HPDE6-E6E7 (cell line): ENCODE results near the gene C22orf39.

Experiments used
- DNase-seq: peaks from one replicate; pipeline ENCODE4 v3.0.0; 2011; ENCODE audit warnings: missing footprints; ENCODE audit errors: extremely low spot score

Gene C22orf39

DNA sequence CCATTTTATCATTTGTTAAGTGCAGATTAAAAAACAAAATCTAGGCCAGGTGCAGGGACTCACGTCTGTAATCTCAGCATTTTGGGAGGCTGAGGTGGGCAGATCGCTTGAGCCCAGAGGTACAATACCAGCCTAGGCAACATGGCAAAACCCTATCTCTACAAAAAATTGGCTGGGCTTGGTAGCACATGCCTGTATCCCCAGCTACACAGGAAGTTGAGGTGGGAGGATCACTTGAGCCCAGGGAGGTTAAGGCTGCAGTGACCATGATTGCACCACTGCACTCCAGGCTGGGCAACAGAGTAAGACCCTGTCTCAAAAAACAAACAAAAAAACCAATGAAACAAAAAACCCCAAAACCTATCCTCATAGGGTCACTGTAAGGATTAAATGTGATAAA lies 48.9 kb downstream of the C22orf39 start:
- DNase-seq, result no peak

DNA sequence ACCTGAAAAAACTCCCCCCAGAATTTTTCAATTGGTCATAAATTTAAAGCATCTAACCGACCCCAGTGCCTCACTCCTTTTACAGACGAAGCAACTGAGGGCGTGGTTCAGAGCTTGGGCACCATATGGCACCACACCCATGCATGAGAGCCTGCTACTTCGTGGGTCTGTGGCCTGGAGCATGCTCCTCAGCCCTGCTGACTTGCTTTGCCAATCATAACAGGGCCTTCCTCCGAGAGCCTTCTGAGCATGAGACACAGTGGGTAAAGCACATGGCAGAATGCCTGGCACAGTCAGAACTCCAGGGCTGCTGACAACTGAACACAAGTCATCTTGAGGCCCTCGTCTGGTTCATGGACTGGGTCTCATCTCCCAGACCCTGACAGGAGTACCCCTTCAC lies 49.3 kb downstream of the C22orf39 start:
- DNase-seq, result no peak

DNA sequence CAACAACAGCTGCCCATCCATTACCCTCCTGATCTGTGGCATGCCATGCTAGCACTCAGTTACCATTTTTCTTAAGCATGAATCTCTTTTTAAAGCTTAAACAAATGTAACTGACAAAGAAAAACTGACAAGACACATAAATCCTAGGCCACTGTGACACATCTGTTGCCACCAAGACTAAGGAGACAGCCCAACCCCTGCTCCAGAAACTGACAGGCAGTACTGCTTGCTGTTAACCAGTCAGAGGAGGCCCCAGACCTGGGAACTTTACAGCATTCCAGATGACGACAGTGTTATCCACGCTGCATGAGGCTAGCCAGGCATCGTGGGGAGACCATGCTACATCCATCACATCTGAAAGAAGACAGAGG lies 49.8 kb downstream of the C22orf39 start:
- DNase-seq, result no peak

DNA sequence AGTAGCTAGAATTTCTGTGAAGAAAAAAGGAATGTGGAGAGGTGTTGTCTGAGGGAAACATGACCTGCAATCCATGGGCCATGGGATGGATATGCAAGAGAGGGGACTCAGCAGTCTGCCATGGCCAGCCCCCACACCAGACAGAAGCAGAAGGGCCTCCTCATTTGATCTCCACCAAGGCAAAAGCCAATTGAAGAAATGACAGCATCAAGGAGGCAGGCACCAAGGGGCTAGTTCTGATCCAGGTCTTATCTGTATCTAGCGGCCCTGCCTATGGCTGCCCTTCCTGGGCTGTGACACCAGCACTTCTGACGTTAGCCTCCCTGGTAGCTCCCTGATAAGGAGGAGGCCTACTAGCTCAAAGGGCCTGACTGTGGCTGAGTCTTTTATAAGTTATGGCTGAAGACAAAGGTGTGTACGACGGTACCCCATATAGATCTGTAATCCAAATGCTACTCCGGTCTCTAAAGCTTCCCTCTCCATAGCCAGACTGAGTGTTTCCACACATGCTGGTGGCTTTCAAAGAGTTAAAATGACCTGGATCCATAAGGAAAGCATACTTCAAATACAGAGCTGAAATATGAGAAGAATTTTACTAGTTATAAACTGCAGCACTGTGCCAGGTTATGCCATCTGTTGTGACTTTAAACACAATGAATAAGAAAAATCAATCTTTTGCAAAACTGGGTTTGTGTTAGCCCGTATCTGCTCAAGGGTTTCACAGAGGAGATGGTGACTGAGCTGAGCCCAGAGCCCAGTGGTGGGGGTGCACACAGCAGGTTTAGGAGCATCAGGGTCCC lies 50.4 kb downstream of the C22orf39 start:
- DNase-seq, result no peak

DNA sequence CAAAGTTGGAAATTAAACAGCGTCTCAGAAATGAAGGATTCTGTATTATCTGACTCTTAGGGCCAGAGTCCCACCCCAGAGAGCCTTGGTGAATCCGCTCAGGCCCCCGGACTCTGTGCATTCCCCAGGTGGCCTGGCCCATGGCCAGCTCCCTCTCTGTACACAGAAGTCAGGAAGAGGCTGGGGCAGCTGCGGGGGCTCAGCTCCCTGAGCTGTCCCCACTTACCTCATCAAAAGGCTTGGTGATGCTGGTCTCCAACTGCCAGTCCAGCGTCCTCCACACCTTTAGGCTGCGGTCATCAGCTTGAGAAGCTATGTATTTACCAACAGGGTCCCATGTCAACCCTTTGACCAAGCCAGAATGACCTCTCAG lies 51.0 kb downstream of the C22orf39 start:
- DNase-seq, result no peak

DNA sequence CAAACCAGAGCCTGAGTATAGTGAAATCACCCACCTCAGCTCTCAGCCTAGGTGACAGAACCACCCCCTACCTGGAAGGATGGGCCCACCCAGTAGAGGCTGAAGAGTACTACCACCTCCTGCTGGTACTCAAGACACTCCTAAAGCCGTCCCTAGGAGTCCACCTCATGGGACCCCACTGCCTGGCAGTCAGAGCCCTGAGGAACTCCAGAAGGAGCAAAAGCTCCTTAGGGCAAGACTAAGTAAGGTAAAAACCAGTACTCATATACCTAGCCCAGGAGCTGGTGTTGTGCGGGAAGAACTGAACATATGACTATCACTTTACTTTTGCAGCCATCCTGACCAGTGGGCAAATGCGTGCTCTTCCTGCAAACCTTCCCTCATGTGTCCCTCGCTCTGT lies 52.2 kb downstream of the C22orf39 start:
- no peak for DNase-seq

DNA sequence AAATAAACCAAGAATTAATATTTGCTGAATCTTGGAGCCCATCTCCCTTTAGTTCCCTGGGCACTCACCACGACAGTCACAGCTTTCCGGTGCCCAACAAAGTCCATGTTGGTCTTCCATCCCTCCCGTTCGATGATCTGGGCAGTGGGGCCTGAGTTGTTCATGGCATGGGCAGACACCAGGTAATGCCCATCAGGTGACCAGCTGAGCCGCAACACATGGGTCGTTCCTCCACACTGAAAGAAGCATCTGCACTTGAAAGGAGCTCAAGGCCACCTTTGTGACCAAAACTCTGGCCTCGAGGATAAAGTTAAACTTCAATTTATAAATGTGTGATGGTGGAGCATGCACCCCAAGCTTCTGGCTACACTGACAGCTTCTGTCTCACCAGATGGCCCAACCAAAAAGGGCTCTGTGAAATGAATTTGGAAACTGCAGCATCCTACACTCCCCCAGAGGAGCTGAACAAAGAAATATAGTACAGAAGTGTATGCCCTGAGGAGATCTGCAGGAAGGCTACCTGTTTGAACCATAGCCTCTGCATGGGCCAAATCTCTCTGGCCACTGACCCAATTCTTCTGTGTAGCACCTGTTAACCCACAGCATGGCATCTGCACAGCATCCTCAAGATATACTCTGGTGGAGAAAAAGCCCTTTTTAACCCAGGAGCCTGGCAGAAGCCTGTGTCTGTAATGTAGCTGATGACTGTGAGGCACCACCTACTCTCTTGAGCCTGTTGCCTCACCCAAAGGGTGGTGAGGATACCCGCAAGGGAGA lies 53.0 kb downstream of the C22orf39 start:
- DNase-seq, result no peak

DNA sequence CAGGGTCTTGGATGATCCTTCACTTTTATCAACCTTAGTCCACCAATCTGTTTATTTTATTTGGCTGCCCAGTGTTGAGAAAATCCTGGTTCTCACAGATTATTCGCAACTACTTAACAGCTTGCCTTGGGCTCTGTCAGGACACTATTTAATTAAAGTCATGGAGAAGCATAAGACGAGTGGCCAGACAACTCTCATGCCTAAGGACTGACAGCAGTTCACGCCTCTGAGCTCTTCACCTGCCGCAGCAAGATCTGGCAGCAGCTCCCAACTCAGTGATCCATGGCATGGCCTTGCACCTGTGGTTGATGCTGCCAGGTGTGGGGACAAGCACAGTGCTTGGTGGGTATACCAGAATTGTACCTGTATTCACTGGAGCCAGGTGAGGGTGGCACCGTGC lies 53.8 kb downstream of the C22orf39 start:
- no peak for DNase-seq
